ENCODE measurements around the gene SLC26A11.
"Not testable (repeated sequence)": the region's sequence is repeated elsewhere in the genome, so short reads cannot be mapped to it uniquely, and the experiment has no call there.

The SLC26A11 gene

DNA sequence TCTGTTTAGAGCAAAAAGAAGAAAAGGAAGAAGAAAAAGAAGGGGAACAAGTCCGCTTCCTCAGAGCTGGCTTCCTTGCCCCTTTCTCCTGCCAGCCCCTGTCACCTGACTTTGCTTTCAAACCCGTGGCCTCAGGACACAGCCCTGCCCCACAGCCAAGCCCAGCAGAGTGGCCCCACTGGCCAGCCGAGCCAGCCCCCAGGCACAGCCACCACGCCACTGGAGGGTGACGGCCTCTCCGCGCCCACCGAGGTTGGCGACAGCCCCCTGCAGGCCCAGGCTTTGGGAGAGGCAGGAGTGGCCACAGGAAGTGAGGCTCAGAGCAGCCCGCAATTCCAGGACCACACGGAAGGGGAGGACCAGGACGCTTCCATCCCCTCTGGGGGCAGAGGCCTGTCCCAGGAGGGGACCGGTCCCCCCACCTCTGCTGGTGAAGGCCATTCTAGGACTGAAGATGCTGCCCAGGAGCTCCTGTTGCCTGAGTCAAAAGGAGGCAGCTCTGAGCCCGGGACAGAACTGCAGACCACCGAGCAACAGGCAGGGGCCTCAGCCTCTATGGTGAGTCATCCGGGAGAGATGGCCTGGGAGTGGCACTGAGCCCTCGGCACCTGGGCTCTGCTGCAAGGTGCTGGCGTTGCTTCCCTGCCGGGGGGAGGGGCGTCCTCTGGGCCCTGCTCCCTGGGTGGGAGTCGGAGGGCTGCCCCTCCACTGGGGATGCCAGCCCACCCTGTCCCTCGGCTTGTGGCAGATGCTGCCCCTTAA, 67.8 kb downstream of the SLC26A11 start:
- DNase-seq, result no peak

DNA sequence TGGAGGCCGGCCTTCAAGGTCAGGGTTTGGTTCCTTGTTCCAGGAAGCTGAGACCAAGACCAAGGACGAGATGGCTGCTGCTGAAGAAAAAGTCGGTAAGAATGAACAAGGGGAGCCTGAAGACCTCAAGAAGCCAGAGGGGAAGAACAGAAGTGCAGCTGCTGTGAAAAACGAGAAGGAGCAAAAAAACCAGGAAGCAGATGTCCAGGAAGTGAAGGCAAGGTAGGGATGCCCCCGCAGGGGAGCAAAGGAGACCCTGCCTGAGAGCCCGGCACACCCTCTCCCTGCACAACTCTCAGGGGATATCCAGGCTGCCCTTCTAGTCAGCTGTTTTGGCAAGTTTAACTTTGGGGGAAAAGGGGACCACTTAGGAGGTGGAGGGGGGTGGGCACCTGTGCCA, 69.4 kb downstream of the SLC26A11 start:
- peak; percentile 44 for DNase-seq

DNA sequence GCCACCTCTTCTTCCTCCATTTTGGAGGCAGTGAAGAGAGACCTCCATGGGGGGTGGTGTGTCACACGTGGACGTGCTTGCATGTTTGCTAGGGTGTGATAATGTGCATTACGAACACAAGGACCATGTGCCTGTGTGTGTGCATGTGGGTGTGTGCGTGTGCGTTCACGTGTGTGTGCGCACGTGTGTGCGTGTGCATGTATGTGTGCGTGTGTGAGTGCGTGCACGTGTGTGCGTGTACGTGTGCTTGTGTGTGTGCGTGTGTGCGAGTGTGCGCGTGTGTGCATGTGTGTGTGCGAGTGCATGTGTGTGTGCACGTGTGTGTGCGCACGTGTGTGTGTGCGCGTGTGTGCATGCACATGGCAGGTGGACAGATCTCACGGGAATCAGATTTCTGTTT, 69.9 kb downstream of the SLC26A11 start:
- no peak for DNase-seq

DNA sequence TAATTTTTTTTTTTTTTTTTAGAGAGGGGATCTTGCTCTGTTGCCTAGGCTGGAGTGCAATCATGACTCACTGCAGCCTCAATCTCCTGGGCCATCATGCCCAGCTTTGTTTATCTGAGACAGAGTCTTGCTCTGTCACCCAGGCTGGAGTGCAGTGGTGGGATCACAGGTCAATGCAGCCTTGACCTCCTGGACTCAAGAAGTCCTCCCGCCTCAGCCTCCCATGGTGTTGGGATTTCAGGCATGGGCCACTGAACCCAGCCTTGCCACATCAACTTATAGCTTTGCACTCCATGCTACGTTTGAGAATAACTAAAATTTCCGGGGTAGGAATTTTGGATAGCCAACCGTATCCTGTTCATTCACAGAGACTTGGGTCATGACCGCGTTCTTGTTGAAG, 71.0 kb downstream of the SLC26A11 start:
- no peak for DNase-seq

DNA sequence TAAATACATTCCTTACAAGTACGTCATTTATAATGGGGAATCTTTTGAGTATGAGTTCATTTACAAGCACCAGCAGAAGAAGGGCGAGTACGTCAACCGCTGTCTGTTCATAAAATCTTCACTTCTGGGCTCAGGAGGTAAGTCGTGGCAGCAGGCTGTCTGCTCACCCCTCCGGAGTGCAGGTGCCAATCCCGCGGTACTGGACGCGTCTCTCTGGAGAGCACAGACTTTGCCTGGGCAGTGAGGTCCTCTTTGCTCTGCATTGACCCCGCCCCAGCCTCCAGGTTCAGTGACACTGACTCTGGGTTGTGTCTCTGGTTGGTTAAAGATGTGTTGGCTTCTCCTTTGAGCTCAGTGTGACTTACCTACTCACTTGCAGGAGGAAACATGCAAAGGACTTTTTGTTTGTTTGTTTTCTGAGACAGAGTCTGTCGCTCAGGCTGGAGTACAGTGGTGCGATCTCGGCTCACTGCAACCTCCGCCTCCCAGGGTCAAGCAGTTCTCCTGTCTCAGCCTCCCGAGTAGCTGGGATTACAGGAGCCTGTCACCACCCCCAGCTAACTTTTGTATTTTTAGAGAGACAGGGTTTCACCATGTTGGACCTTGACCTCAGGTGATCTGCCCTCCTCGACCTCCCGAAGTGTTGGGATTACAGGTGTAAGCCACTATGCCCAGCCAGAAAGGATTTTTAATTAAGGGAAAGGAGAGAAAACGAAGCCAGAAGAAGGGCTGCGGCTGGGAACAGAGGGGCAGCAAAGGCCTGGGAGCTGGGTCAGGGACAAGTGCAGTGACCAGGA, 71.7 kb downstream of the SLC26A11 start:
- DNase-seq, result no peak

DNA sequence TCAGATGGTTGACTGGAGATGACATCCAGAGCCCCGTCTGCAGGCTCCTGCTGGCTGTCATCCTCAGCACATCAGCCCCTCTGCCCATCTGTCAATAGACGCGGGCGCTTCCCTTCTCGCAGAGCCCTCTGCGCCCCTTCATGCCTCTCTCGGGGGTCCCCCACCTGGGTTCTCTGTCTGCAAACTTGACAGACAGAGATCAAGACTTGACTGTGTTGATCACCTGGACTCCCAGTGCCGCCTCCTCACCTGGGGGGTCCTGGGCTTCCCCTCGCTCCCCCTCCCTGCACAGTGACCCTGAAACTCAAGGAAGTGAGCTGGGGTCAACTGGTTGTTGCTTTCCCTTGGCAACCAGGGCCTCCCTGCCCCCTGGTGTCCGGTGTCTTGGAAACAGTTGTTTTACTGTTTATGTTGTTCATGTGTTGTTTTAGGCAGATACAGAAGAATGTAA, 72.3 kb downstream of the SLC26A11 start:
- DNase-seq, result no peak

DNA sequence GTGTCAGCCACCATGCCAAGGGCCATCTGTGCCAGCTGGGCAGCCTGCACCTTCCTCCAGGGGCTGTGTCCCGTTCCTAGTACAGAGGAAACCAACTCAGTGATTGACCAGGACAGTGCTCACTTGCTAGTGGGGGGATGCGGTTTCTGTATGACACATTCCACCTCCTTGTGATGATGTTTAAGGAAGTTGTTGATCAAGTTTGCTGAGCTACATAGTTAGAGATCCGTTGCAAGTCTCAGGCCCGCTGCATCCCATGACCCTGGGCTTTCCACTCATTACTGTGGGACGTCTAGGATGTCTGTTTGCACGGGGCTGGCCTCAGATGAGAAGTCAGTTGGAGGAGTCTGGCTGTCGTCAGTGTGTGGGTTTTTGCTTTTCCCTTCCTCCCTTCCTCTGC, 74.0 kb downstream of the SLC26A11 start:
- DNase-seq, result peak; percentile 80

DNA sequence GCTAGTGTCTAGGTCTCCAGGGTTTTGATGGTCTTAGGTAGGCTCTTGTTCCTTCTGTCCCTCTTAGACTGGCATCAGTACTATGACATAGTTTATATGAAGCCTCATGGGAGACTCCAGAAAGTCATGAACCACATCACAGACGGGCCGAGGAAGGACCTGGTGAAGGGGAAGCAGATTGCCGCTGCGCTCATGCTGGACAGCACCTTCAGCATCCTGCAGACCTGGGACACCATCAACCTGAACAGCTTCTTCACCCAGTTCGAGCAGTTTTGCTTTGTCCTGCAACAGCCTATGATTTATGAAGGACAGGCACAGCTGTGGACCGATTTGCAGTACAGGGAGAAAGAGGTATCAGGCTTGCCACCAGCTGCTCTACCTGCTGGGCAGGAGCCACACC, 74.4 kb downstream of the SLC26A11 start:
- no peak for DNase-seq

DNA sequence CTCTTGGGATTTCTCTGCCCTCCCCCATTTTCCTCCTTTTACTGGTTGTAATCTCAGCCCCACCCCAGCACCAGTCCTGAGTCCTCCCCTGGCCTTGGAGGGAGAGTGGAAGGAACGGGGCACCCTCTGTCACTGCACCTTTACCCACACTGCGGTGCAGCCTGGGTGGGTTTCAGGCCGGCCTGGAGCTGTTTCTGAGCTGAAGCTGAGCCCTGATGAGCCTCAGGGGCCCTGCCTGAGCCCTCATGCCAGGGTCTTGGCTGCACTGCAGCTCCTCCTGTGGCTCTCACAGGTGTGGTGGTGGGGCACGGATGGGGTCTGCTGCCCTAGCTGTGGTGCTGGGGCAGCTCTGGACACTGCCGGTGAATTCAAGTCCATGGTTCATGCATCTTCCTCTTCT, 74.9 kb downstream of the SLC26A11 start:
- no peak for DNase-seq

DNA sequence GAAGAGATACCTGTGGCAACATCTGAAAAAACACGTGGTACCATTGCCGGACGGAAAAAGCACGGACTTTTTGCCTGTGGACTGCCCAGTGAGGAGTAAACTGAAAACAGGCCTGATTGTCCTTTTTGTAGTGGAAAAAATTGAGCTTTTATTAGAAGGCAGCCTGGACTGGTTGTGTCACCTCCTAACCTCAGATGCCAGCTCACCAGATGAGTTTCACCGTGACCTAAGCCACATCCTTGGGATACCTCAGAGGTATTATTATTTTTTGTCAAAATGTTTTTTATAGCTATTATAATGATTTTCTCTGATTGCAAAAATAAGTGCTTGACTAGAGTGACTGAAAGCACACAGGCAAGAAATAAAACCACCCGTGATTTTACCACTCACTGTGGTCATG, 75.3 kb downstream of the SLC26A11 start:
- no peak for DNase-seq

DNA sequence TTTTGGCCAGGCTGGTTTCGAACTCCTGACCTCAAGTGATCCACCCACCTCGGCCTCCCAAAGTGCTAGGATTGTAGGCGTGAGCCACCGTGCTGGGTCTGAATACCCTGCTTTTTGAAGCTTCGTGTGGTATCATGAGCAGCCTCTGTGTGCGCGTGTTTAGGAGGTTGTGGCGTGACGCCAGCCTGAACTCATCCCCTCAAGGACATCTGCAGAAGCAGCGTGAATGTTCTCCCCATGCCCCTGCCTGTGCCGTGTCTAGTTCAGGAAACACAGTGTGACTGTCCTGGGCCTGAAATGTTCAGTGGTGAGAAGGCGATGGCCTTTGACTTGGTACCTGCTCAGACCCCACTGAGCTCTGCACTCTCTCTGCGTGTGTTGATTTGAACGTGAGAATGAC, 76.0 kb downstream of the SLC26A11 start:
- no peak for DNase-seq

DNA sequence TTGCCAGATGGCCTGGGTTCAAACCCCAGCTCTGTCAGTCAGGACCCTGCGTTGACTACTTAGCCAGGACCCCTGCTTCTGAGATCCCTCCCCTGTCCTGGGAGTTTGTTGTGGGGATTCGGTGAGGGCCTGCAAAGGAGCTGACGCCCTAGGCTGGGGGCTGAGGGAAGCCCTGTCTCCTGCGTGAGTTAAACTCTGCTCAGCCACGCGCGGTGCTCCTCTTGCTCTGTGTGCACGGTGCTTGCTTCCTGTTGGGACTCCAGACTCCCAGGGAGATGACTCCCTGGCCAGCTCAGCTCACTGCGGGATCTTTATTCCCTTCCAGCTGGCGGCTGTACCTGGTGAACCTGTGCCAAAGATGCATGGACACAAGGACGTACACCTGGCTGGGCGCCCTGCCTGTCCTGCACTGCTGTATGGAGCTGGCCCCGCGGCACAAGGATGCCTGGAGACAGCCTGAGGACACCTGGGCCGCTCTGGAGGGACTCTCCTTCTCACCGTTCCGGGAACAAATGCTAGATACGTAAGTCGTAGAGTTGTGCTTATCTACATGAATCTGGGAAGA, 77.9 kb downstream of the SLC26A11 start:
- no peak for DNase-seq

DNA sequence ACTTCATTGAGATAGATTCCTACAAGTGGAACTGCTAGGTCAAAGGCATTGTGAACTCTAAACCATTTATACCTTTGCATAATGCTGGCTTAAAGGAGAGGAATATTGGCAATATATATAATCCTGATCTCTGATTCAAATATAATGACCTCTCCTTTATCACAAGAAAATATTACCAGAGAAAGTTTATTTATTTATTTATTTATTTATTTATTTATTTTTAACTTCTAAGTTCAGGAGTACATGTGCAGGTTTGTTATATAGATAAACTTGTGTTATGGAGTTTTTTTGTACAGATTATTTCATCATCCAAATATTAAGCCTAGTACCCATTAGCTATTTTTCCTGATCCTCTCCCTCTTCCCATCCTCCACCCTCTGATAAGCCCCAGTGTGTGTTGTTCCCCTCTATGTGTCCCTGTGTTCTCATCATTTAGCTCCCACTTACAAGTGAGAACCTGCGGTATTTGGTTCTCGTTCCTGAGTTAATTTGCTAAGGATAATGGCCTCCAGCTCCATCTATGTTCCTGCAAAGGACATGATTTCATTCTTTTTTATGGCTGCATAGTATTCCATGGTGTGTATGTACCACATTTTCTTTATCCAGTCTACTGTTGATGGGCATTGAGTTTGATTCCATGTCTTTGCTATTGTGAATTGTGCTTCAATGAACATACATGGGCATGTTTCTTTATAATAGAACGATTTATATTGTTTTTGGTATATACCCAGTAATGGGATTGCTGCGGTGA, 79.3 kb downstream of the SLC26A11 start:
- DNase-seq, result not testable (repeated sequence)

DNA sequence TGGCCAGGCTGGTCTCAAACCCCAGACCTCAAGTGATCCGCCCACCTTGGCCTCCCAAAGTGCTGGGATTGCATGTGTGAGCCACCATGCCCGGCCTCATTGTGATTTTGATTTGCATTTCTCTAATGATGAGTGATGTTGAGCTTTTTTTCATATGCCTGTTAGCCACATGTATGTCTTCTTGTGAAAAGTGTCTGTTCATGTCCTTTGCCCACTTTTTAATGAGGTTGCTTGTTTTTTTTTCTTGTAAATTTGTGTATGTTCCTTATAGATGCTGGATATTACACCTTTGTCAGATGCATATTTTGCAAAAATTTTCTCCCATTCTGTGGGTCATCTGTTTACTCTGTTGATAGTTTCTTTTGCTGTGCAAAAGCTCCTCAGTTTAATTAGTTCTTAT, 80.5 kb downstream of the SLC26A11 start:
- not testable (repeated sequence) for DNase-seq

Data from MV-4-11 (cell line).